ENCODE data around the gene MAMLD1.

Gene MAMLD1

GRCh38 chrX:150357790-150358189, 5.3 kb upstream of the MAMLD1 start:
- no peak for DNase-seq (ENCODE audit: low spot score)

GRCh38 chrX:150358651-150359050, 4.5 kb upstream of the MAMLD1 start:
- no peak for DNase-seq (ENCODE audit: low spot score)

- no peak for DNase-seq (ENCODE audit: low spot score)
Observed at GRCh38 chrX:150360331-150360730, 2.8 kb upstream of the MAMLD1 start.

- DNase-seq (ENCODE audit: low spot score), result peak; percentile 15
Observed at GRCh38 chrX:150361070-150361776, 1.9 kb upstream of the MAMLD1 start.

- DNase-seq (ENCODE audit: low spot score), result no peak
Observed at GRCh38 chrX:150361777-150362351, 1.3 kb upstream of the MAMLD1 start.

- no peak for DNase-seq (ENCODE audit: low spot score)
Observed at GRCh38 chrX:150363561-150364346, 637 bp downstream of the MAMLD1 start.

- DNase-seq (ENCODE audit: low spot score), result peak; percentile 2
Observed at GRCh38 chrX:150364347-150365050, 1.4 kb downstream of the MAMLD1 start.

GRCh38 chrX:150365051-150365989, 2.2 kb downstream of the MAMLD1 start:
- peak; percentile 31 for DNase-seq (ENCODE audit: low spot score)

- DNase-seq (ENCODE audit: low spot score), result peak; percentile 1
Observed at GRCh38 chrX:150365990-150366911, 3.1 kb downstream of the MAMLD1 start.

- DNase-seq (ENCODE audit: low spot score), result no peak
Observed at GRCh38 chrX:150366951-150367545, 3.9 kb downstream of the MAMLD1 start.

GRCh38 chrX:150370589-150371312, 7.6 kb downstream of the MAMLD1 start:
- DNase-seq (ENCODE audit: low spot score), result no peak

GRCh38 chrX:150371877-150372276, 8.8 kb downstream of the MAMLD1 start:
- DNase-seq (ENCODE audit: low spot score), result no peak

GRCh38 chrX:150372280-150372679, 9.2 kb downstream of the MAMLD1 start:
- no peak for DNase-seq (ENCODE audit: low spot score)

- DNase-seq (ENCODE audit: low spot score), result no peak
Observed at GRCh38 chrX:150372756-150373155, 9.6 kb downstream of the MAMLD1 start.

- DNase-seq (ENCODE audit: low spot score), result no peak
Observed at GRCh38 chrX:150375243-150375770, 12.2 kb downstream of the MAMLD1 start.

- DNase-seq (ENCODE audit: low spot score), result no peak
Observed at GRCh38 chrX:150377005-150377404, 13.9 kb downstream of the MAMLD1 start.

GRCh38 chrX:150405006-150405405, 41.9 kb downstream of the MAMLD1 start:
- DNase-seq (ENCODE audit: low spot score), result no peak

- peak; percentile 6 for DNase-seq (ENCODE audit: low spot score)
Observed at GRCh38 chrX:150405576-150405975, 42.5 kb downstream of the MAMLD1 start.

GRCh38 chrX:150406596-150406995, 43.5 kb downstream of the MAMLD1 start:
- DNase-seq (ENCODE audit: low spot score), result no peak

All from NAMALWA (cell line).